H1 (cell line): Measurements from ENCODE around the gene PRDX5. TPM values are rescaled to one million over a fixed set of nuclear protein-coding genes. Genes with fewer than 3 reads are reported as not detected.
A peak's percentile ranks its signal among the peaks of the same experiment; 100 is the strongest.

ENCODE experiments used
- CTCF ChIA-PET: fragments of 300-600 bp; sonication (Branson Sonifier 250); formaldehyde crosslinking; loops from one replicate; lab custom pipeline; 2021; ENCODE audit not compliant: partially characterized antibody; lab: Charles Lee
- POLR2A ChIA-PET: fragments of 300-600 bp; sonication (Branson Sonifier 250); formaldehyde crosslinking; loops from one replicate; lab custom pipeline; 2021; ENCODE audit warnings: inconsistent platforms; ENCODE audit not compliant: partially characterized antibody; lab: Charles Lee
- DNase-seq, 2 experiments: peaks; one replicate each; pipeline versions ENCODE4 v3.0.0 to v3.0.0-alpha.2; 2010 to 2022; ENCODE audit warnings: low spot score in 2 of 2, low read depth in 1 of 2, mixed read lengths in 1 of 2
- FAIRE-seq: peaks from 2 replicates; lab custom pipeline; 2011; peaks lifted over from hg19 to GRCh38; lab: Jason Lieb, UNC
- H2AFZ ChIP-seq: 2 replicates; pipeline ENCODE4 v1.8.1; 2012; ENCODE audit warnings: low read length, inconsistent platforms
- H2AK5ac ChIP-seq: 2 replicates; pipeline ENCODE4 v1.6.1; 2013; ENCODE audit warnings: low read depth, low read length
- H2BK120ac ChIP-seq: replicated peaks from 2 replicates; pipeline ENCODE3; 2013; ENCODE audit warnings: low read depth, low read length, inconsistent platforms
- H2BK12ac ChIP-seq: 2 replicates; pipeline ENCODE4 v1.6.1; 2013; ENCODE audit warnings: low read depth, low read length
- H2BK15ac ChIP-seq: 2 replicates; pipeline ENCODE4 v1.6.1; 2013; ENCODE audit warnings: low read length
- H2BK20ac ChIP-seq: 2 replicates; pipeline ENCODE4 v1.6.1; 2013; ENCODE audit warnings: low read length
- H2BK5ac ChIP-seq: 2 replicates; pipeline ENCODE4 v1.6.1; 2013; ENCODE audit warnings: low read depth, low read length
- H3K14ac ChIP-seq: 2 replicates; pipeline ENCODE4 v1.6.1; 2013; ENCODE audit warnings: inconsistent platforms; ENCODE audit not compliant: insufficient read length
- H3K18ac ChIP-seq: 2 replicates; pipeline ENCODE4 v1.6.1; 2013; ENCODE audit warnings: low read length; ENCODE audit errors: extremely low read depth
- H3K23ac ChIP-seq: 2 replicates; pipeline ENCODE4 v1.6.1; 2013; ENCODE audit warnings: inconsistent platforms; ENCODE audit not compliant: insufficient read length
- H3K23me2 ChIP-seq: 2 replicates; pipeline ENCODE4 v1.6.1; 2013; ENCODE audit warnings: low read depth, low read length
- H3K27ac ChIP-seq: 2 replicates; pipeline ENCODE4 v1.6.1; 2011; ENCODE audit warnings: low read depth, low read length, inconsistent platforms
- H3K27me3 ChIP-seq, 4 experiments: replicated peaks in 1 of 4; 1 replicate in 1 of 4; 2 replicates in 3 of 4; pipeline versions ENCODE4 v1.6.1 to v1.8.1; 2011 to 2013; ENCODE audit warnings: low read length in 3 of 4, mild to moderate bottlenecking in 3 of 4, inconsistent platforms in 2 of 4, mixed read lengths in 2 of 4, moderate library complexity in 1 of 4; ENCODE audit not compliant: control insufficient read depth in 3 of 4, insufficient read depth in 3 of 4; ENCODE audit errors: extremely low read depth in 1 of 4
- H3K36me3 ChIP-seq, 4 experiments: 2 replicates each; pipeline versions ENCODE4 v1.6.1 to v1.8.1; 2011 to 2013; ENCODE audit warnings: mild to moderate bottlenecking in 4 of 4, low read length in 3 of 4, moderate library complexity in 2 of 4, control low read depth in 1 of 4, inconsistent platforms in 1 of 4; ENCODE audit not compliant: insufficient read depth in 4 of 4, control insufficient read depth in 2 of 4
- H3K4ac ChIP-seq: replicated peaks from 2 replicates; pipeline ENCODE3; 2013; ENCODE audit warnings: low read length, low read depth, mixed read lengths, inconsistent platforms; ENCODE audit not compliant: insufficient read length
- H3K4me1 ChIP-seq, 4 experiments: replicated peaks in 1 of 4; 1 replicate in 1 of 4; 2 replicates in 3 of 4; pipeline versions ENCODE4 v1.6.1 to v1.8.1; 2011 to 2013; ENCODE audit warnings: low read length in 3 of 4, inconsistent platforms in 2 of 4, mixed read lengths in 1 of 4; ENCODE audit not compliant: insufficient read depth in 4 of 4, control insufficient read depth in 3 of 4
- H3K4me2 ChIP-seq, 2 experiments: 2 replicates each; pipeline versions ENCODE4 v1.6.1 to v1.8.1; 2011 to 2013; ENCODE audit warnings: low read depth in 2 of 2, low read length in 2 of 2, control low read depth in 1 of 2, inconsistent platforms in 1 of 2, mild to moderate bottlenecking in 1 of 2; ENCODE audit not compliant: insufficient read depth in 1 of 2
- H3K4me3 ChIP-seq, 4 experiments: fragments of 200-600, 300-600 bp in 1 of 4; sonication (generic), shearing (Covaris generic), sonication (Bioruptor Twin) in 1 of 4; 2 replicates each; pipeline versions ENCODE4 v1.5.1 to v1.8.1; 2011 to 2016; ENCODE audit warnings: low read length in 4 of 4, low read depth in 3 of 4, control low read depth in 2 of 4, inconsistent platforms in 2 of 4, mild to moderate bottlenecking in 2 of 4, mixed read lengths in 1 of 4, moderate library complexity in 1 of 4; ENCODE audit not compliant: insufficient read depth in 2 of 4; ENCODE audit errors: extremely low read depth in 1 of 4
- H3K56ac ChIP-seq: replicated peaks from 2 replicates; pipeline ENCODE3; 2013; ENCODE audit warnings: low read depth, mild to moderate bottlenecking, mixed read lengths, low read length, inconsistent platforms; ENCODE audit not compliant: insufficient read length
- H3K79me1 ChIP-seq: 2 replicates; pipeline ENCODE4 v1.6.1; 2013; ENCODE audit warnings: low read depth, low read length, control low read depth
- H3K79me2 ChIP-seq, 2 experiments: 2 replicates each; pipeline versions ENCODE4 v1.6.1 to v1.8.1; 2012 to 2013; ENCODE audit warnings: low read length in 2 of 2, mild to moderate bottlenecking in 2 of 2, inconsistent platforms in 1 of 2; ENCODE audit not compliant: insufficient read depth in 2 of 2, control insufficient read depth in 1 of 2
- H3K9ac ChIP-seq, 4 experiments: replicated peaks in 1 of 4; 1 replicate in 1 of 4; 2 replicates in 3 of 4; pipeline versions ENCODE4 v1.6.1 to v1.8.1; 2011 to 2013; ENCODE audit warnings: low read depth in 3 of 4, low read length in 3 of 4, control low read depth in 2 of 4, mild to moderate bottlenecking in 2 of 4, moderate library complexity in 2 of 4, inconsistent platforms in 1 of 4; ENCODE audit errors: extremely low read depth in 1 of 4
- H3K9me3 ChIP-seq, 2 experiments: 2 replicates each; pipeline versions ENCODE4 v1.6.1 to v1.8.1; 2012 to 2013; ENCODE audit warnings: mild to moderate bottlenecking in 2 of 2, moderate library complexity in 2 of 2, control low read depth in 1 of 2, inconsistent platforms in 1 of 2, low read depth in 1 of 2, low read length in 1 of 2, mixed read lengths in 1 of 2; ENCODE audit not compliant: insufficient read depth in 2 of 2
- H4K20me1 ChIP-seq, 2 experiments: replicated peaks in 1 of 2; 2 replicates each; pipeline versions ENCODE3 to v1.8.1; 2011 to 2013; ENCODE audit warnings: inconsistent platforms in 2 of 2, low read length in 2 of 2, mild to moderate bottlenecking in 1 of 2; ENCODE audit not compliant: insufficient read depth in 2 of 2, control insufficient read depth in 1 of 2
- H4K5ac ChIP-seq: 2 replicates; pipeline ENCODE4 v1.6.1; 2013; ENCODE audit warnings: low read length, low read depth, mixed read lengths, inconsistent platforms; ENCODE audit not compliant: insufficient read length
- H4K8ac ChIP-seq: 2 replicates; pipeline ENCODE4 v1.8.0; 2013; ENCODE audit warnings: mild to moderate bottlenecking, moderate library complexity, low read length, inconsistent platforms; ENCODE audit not compliant: insufficient read depth; ENCODE audit errors: extremely low read depth
- H4K91ac ChIP-seq: replicated peaks from 2 replicates; pipeline ENCODE3; 2013; ENCODE audit warnings: low read length, mixed read lengths, inconsistent platforms; ENCODE audit not compliant: insufficient read length
- BRCA1 ChIP-seq: IDR thresholded peaks from 2 replicates; pipeline ENCODE4 v1.6.1; 2012; ENCODE audit warnings: low read depth, low read length, improper control_type of control experiment
- GABPA ChIP-seq: IDR thresholded peaks from 2 replicates; pipeline ENCODE4 v1.6.1; 2011; ENCODE audit warnings: mild to moderate bottlenecking, low read length, moderate library complexity, borderline replicate concordance; ENCODE audit not compliant: insufficient read depth
- JUN ChIP-seq: IDR thresholded peaks from 2 replicates; pipeline ENCODE4 v1.6.1; 2011; ENCODE audit warnings: low read depth, mild to moderate bottlenecking, improper control_type of control experiment, low read length
- KDM5A ChIP-seq: fragments of 200-600 bp; IDR thresholded peaks from 2 replicates; pipeline ENCODE4 v1.7.1; 2012; ENCODE audit warnings: mild to moderate bottlenecking, low read length, inconsistent platforms, mixed read lengths
- RNF2 ChIP-seq: fragments of 200-900, 300-1000 bp; sonication (generic); IDR thresholded peaks from 2 replicates; pipeline ENCODE4 v1.7.1; 2016; ENCODE audit warnings: borderline replicate concordance, low read depth, mild to moderate bottlenecking, antibody characterized with exemption, low read length; ENCODE audit not compliant: poor library complexity, severe bottlenecking; ENCODE audit errors: missing control alignments
- SAP30 ChIP-seq: fragments of 300-600 bp; sonication (generic); IDR thresholded peaks from 2 replicates; pipeline ENCODE4 v1.7.1; 2012; ENCODE audit warnings: low read length, moderate library complexity, mild to moderate bottlenecking, inconsistent platforms; ENCODE audit not compliant: insufficient read depth, insufficient replicate concordance
- TAF1 ChIP-seq: IDR thresholded peaks from 2 replicates; pipeline ENCODE4 v1.6.1; 2011; ENCODE audit warnings: mild to moderate bottlenecking, low read depth, low read length
- YY1 ChIP-seq: IDR thresholded peaks from 2 replicates; pipeline ENCODE4 v1.6.1; 2011; ENCODE audit warnings: low read depth, mild to moderate bottlenecking, low read length
- WGBS, 2 experiments: shearing (Covaris generic) in 1 of 2; methylation state at CpG; one replicate each; pipeline versions ENCODE4 v1.1.6 to v1.1.7; 2013 to 2015; ENCODE audit warnings: low lambda C conversion rate in 2 of 2, mixed read lengths in 2 of 2, inconsistent platforms in 1 of 2, low coverage in 1 of 2, missing lambda C conversion rate in 1 of 2; ENCODE audit not compliant: insufficient replicate concordance in 2 of 2, insufficient coverage in 1 of 2, insufficient read length in 1 of 2; ENCODE audit errors: extremely low coverage in 1 of 2, missing lambda C conversion rate in 1 of 2; 5-methylcytosine and 5-hydroxymethylcytosine counted together
- polyA plus RNA-seq, 7 experiments: library from polyadenylated mRNA; depleted of rRNA in 3 of 7; stranded (reverse) in 5 of 7; unstranded in 2 of 7; fragments of >200 nt in 5 of 7; fragments of 200-250 nt in 2 of 7; gene quantifications; 1 replicate in 5 of 7; 2 replicates in 1 of 7; 4 replicates in 1 of 7; pipeline versions ENCODE4 v1.2.1 to v1.2.3, GENCODE V29; 2011 to 2013; ENCODE audit warnings: missing spikeins in 2 of 7, mixed read lengths in 2 of 7
- total RNA-seq: library from RNA; stranded (reverse); fragmentation: NEBNext Ultra II Directional; extraction: Animal tissue kit (Norgen Biotek cat#: 25700); gene quantifications from 2 replicates; pipeline ENCODE4 v1.2.1, GENCODE V29; 2021
- TF ChIP-seq, protein P1 (sequence below): IDR thresholded peaks from 2 replicates; pipeline ENCODE4 v1.6.1; 2011; ENCODE audit warnings: low read depth, mild to moderate bottlenecking, low read length; ENCODE audit not compliant: insufficient read depth

PRDX5 gene
- total and polyA plus RNA-seq, 2 of the 8 experiments (the other 6 are each of a cell fraction or from before 2014, with no cell fraction given) = 201 to 582 TPM

DNA sequence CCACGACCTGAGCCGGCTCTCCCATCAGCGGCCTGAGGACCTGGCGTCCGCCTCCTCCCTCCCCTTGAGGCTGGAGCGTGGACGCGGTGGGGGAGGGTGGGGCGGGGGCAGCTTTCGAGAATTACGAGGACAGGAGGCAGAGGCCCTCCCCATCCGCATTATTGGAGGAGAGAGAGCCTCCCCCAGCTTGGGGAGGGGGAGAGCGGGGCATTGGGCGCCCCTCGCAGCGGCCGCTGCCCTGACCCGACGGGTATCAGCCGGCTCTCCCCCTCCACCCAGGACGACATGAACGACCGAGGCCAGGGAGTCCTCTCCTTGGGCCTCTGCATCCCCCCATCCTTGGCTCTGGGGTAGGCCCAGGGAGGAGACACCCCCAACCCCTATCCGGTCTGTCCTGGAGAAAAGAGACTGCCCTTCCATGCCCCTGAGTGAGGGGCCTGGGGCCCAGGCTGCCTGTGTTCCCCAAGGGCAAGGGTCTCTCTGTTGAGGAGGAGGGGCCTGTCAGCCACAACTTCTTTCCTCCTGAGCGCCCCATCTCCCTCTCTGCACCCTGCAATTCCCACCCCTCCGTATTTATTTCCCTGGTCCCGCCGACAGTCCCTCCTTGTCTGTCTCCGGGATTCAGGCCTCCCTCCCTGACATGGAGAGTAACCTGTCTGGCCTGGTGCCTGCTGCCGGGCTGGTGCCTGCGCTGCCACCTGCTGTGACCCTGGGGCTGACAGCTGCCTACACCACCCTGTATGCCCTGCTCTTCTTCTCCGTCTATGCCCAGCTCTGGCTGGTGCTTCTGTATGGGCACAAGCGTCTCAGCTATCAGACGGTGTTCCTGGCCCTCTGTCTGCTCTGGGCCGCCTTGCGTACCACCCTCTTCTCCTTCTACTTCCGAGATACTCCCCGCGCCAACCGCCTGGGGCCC, 31.8 kb upstream of the PRDX5 start:
- Histone ChIP-seq H2BK5ac (no peak overlapping the region), H3K4me2 (peak overlapping the region; percentile 55 to 96), H4K5ac (no peak overlapping the region), H3K4ac (no peak overlapping the region), H3K27me3 (peaks cover 11 to 22% (median 20%) of the 10 kb centered on the region in 4 experiments; a peak in 6 of 7 replicates), H4K20me1 (peaks cover 5 to 14% of the 10 kb centered on the region in 2 experiments), H3K27ac (no peak overlapping the region), H2BK20ac (no peak overlapping the region), H3K4me3 (peak overlapping the region; percentile 49 to 70 (median 60)), H2BK120ac (no peak overlapping the region), H3K23me2 (peaks cover 10% of the 10 kb centered on the region; the same call in 1 of the 2 replicates), H3K36me3 (no peaks in the 10 kb centered on the region), H3K18ac (peak overlapping the region; percentile 48), H3K14ac (no peak overlapping the region), H3K23ac (no peak overlapping the region), H2BK12ac (no peak overlapping the region), H3K79me2 (no peaks in the 10 kb centered on the region), H3K56ac (no peak overlapping the region), H2AFZ (no peak overlapping the region), H3K9me3 (no peaks in the 10 kb centered on the region), H2AK5ac (no peak overlapping the region), H3K4me1 (peaks cover 0 to 8% (median 4%) of the 10 kb centered on the region in 4 experiments; a peak in 5 of 7 replicates), H4K8ac (no peak overlapping the region; the same call in 1 of the 2 replicates), H4K91ac (no peak overlapping the region), H3K79me1 (no peaks in the 10 kb centered on the region), H3K9ac (0 out of 7 replicates have a peak overlapping the region, but pooled peaks of 2 of the 4 experiments have one; percentile 1 to 30), H2BK15ac (no peak overlapping the region)
- no peak for FAIRE-seq
- WGBS, 2 experiments = 51% methylated on average over 24 of the region's 40 CpGs; no CpG with 5 or more reads in 1 of the 2 experiments
- peak in 1 of 2 experiments; percentile 63 for DNase-seq
- POLR2A ChIA-PET = interaction anchor here (1.1 to 9.5 kb wide), 7 partner anchors 9 to 79 kb away, joined by 3 to 79 read pairs (median 14); partner anchors contain the start of genes CATSPERZ, ESRRA, FERMT3 and PPP1R14B
- CTCF ChIA-PET = interaction anchor here (3.1 to 11.4 kb wide), 2 partner anchors 10 to 17 kb away, joined by 10 to 134 read pairs; partner anchors contain the start of genes CATSPERZ and ESRRA
- no peak for TF ChIP-seq KDM5A
- TF ChIP-seq TAF1 = no peak
- no peak for TF ChIP-seq BRCA1
- no peak for TF ChIP-seq SAP30
- no peak for TF ChIP-seq JUN
- TF ChIP-seq RNF2 = no peak
- no peak for TF ChIP-seq YY1
- TF ChIP-seq GABPA = no peak
- TF ChIP-seq, protein P1, sequence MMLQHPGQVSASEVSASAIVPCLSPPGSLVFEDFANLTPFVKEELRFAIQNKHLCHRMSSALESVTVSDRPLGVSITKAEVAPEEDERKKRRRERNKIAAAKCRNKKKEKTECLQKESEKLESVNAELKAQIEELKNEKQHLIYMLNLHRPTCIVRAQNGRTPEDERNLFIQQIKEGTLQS = no peak
